HEK293T (cell line): ENCODE data around the gene PIP5K1C.

ENCODE experiments used
- CTCF ChIA-PET: fragments of 350-600 bp; formaldehyde crosslinking; extraction: SDS; loops from one replicate; lab custom pipeline; 2021; ENCODE audit warnings: antibody characterized with exemption, inconsistent platforms; lab: Yijun Ruan, JAX
- POLR2A ChIA-PET: fragments of 350-600 bp; formaldehyde crosslinking; extraction: SDS; loops from one replicate; lab custom pipeline; 2020; ENCODE audit warnings: antibody characterized with exemption, inconsistent platforms; lab: Yijun Ruan, JAX
- DNase-seq: peaks from one replicate; pipeline ENCODE4 v3.0.0; 2012; ENCODE audit warnings: mixed read lengths; ENCODE audit errors: extremely low spot score
- ARNT ChIP-seq: fragments of 450-650 bp; IDR thresholded peaks from 2 replicates; pipeline ENCODE4 v1.6.1; 2017; ENCODE audit warnings: mild to moderate bottlenecking
- BHLHE40 ChIP-seq: fragments of 450-650 bp; IDR thresholded peaks from 2 replicates; pipeline ENCODE4 v1.6.1; 2016; ENCODE audit warnings: mild to moderate bottlenecking, moderate library complexity, borderline replicate concordance
- CTBP1 ChIP-seq: fragments of 450-650 bp; IDR thresholded peaks from 2 replicates; pipeline ENCODE4 v1.6.1; 2016; ENCODE audit warnings: borderline replicate concordance
- ELF4 ChIP-seq: fragments of 450-650 bp; IDR thresholded peaks from 2 replicates; pipeline ENCODE4 v1.6.1; 2017; ENCODE audit warnings: antibody characterized with exemption
- FOXA1 ChIP-seq: fragments of 450-650 bp; IDR thresholded peaks from 2 replicates; pipeline ENCODE4 v1.6.1; 2016; ENCODE audit warnings: mild to moderate bottlenecking
- FOXK2 ChIP-seq: fragments of 450-650 bp; IDR thresholded peaks from 2 replicates; pipeline ENCODE4 v1.6.1; 2016; ENCODE audit warnings: mild to moderate bottlenecking
- FOXM1 ChIP-seq: fragments of 450-650 bp; IDR thresholded peaks from 2 replicates; pipeline ENCODE4 v1.6.1; 2017; ENCODE audit warnings: mild to moderate bottlenecking, borderline replicate concordance
- HDGF ChIP-seq: fragments of 450-650 bp; IDR thresholded peaks from 2 replicates; pipeline ENCODE4 v1.6.1; 2017; ENCODE audit warnings: antibody characterized with exemption, borderline replicate concordance
- L3MBTL2 ChIP-seq: fragments of 450-650 bp; conservative IDR thresholded peaks from 2 replicates; pipeline ENCODE4 v1.6.1; 2016; ENCODE audit warnings: mild to moderate bottlenecking
- LEF1 ChIP-seq: fragments of 450-650 bp; IDR thresholded peaks from 2 replicates; pipeline ENCODE4 v1.6.1; 2017; ENCODE audit warnings: mild to moderate bottlenecking, borderline replicate concordance
- NFRKB ChIP-seq: fragments of 450-650 bp; IDR thresholded peaks from 2 replicates; pipeline ENCODE4 v1.6.1; 2016; ENCODE audit warnings: mild to moderate bottlenecking, moderate library complexity
- SP1 ChIP-seq: fragments of 450-650 bp; IDR thresholded peaks from 2 replicates; pipeline ENCODE4 v1.6.1; 2017
- SUZ12 ChIP-seq: fragments of 450-650 bp; IDR thresholded peaks from 2 replicates; pipeline ENCODE4 v1.6.1; 2016; ENCODE audit warnings: mild to moderate bottlenecking
- TARDBP ChIP-seq: fragments of 450-650 bp; IDR thresholded peaks from 2 replicates; pipeline ENCODE4 v1.6.1; 2016
- ZNF384 ChIP-seq: fragments of 450-650 bp; IDR thresholded peaks from 2 replicates; pipeline ENCODE4 v1.6.1; 2016
- TF ChIP-seq, protein P1 (sequence below): fragments of 450-650 bp; IDR thresholded peaks from 2 replicates; pipeline ENCODE4 v1.6.1; 2016

The PIP5K1C gene

DNA sequence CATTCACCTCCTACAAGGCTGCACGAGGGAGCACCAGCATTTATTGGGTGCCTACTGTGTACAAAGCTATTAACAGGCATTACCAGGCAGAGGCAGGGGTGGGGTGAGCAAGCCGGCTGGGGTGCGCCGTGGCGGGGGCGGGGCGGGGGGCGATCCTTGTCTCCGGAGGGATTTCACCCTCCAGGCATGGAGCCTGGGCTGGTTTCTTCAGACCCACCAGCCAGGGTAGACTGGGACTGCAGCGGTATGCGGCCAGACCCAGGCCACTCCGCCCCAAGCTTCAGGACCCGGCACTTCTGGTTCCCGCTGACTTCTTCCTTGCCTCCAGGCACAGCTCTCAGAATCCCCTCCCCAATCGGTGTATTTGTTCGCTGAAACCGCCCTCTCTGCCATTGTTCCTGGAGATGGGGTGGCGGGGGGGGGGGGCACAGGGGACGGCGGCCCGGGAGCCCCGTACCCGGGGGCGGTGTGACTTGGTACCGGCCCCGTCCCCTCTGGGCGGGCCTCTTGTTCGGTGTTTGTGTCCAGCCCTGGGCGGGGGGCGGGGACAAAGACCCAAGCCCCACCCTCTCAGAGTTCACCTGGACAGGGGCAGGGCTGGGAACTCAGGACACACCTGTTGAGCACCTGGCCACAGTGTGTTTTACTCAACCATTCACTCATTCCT lies 22.3 kb upstream of the PIP5K1C start:
- CTCF ChIA-PET: interaction anchor here (0.6 kb wide), 1 partner anchor 41 kb away, joined by 3 read pairs; no protein-coding TSS in a partner anchor
- DNase-seq: no peak
- TF ChIP-seq LEF1: no peak
- no peak for TF ChIP-seq FOXM1
- no peak for TF ChIP-seq TARDBP
- TF ChIP-seq BHLHE40: no peak
- no peak for TF ChIP-seq CTBP1
- no peak for TF ChIP-seq HDGF
- no peak for TF ChIP-seq ZNF384
- no peak for TF ChIP-seq ARNT
- TF ChIP-seq SUZ12: no peak
- no peak for TF ChIP-seq L3MBTL2
- TF ChIP-seq ELF4: no peak
- TF ChIP-seq, protein P1, sequence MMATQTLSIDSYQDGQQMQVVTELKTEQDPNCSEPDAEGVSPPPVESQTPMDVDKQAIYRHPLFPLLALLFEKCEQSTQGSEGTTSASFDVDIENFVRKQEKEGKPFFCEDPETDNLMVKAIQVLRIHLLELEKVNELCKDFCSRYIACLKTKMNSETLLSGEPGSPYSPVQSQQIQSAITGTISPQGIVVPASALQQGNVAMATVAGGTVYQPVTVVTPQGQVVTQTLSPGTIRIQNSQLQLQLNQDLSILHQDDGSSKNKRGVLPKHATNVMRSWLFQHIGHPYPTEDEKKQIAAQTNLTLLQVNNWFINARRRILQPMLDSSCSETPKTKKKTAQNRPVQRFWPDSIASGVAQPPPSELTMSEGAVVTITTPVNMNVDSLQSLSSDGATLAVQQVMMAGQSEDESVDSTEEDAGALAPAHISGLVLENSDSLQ: no peak
- TF ChIP-seq FOXA1: no peak
- POLR2A ChIA-PET: interaction anchor here (1.9 kb wide), 1 partner anchor 40 kb away, joined by 10 read pairs; the partner anchor contains the start of genes APBA3 and MRPL54

DNA sequence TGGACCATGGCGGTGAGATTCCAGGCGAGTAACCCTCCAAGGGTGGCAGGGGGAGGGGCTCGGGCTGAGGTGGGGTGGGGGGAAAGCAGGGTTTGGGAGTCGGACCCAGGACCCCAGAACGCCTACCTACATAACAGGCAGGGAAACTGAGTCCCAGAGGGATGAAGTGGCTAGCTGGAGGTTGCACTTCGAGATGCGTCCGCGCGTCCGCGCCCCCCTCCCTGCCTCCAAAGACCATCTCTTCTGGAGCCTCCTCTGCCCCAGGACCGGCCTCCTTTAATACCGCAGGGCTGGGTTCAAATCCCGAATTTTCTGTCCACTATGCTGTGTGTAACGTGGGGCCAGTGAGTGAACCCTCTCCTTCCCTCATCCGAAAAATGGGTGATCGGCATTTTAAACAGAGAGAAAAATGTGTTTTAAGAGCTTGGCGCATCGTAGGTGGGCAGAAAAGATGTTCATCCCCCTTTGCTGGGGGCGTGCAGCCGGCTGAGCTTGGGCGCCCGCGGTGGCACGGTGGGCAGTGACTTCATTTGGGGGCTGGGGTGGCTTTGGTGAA lies 21.7 kb upstream of the PIP5K1C start:
- DNase-seq: no peak
- CTCF ChIA-PET: interaction anchor here (0.6 kb wide), 1 partner anchor 42 kb away, joined by 3 read pairs; no protein-coding TSS in a partner anchor
- POLR2A ChIA-PET: interaction anchor here (1.9 kb wide), 1 partner anchor 40 kb away, joined by 10 read pairs; the partner anchor contains the start of genes APBA3 and MRPL54
- no peak for TF ChIP-seq CTBP1

DNA sequence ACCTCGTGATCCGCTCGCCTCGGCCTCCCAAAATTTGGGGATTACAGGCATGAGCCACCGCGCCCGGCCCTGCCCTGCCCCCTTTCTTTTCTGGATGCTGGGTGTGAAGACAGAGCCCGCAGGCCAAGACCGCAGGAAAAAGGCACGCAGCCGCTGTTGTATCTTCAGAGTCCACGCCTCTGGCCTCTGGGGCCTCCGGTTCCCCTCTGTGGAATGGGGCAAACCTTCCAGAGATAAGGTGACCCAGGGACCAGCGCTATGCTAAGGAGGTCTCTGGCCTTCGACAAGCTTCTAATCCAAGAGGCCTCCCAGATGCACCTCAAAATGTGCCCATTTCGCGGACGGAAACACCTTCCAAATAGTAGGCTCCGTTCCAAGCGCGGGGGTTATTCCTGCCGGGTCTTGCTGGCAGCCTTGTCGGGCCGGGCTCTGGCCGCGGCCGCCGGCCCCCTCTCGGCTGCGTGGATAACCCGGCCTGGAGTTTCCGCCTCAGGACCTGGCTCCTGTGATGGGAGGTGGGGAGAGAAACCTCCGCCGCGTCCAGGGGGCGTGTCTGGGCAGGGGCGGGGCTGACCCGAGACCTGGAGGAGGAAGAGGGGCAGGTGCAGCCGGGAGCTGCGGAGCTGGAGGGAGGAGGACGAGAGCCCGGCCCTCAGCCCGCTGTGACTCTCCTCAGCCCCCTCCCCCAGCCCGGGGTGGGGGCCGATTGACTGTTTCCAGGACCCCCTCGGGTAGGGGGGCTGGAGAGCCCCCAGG lies 21.0 kb upstream of the PIP5K1C start:
- CTCF ChIA-PET: no interaction called here
- POLR2A ChIA-PET: interaction anchor here (1.9 kb wide), 1 partner anchor 41 kb away, joined by 10 read pairs; the partner anchor contains the start of genes APBA3 and MRPL54
- DNase-seq: peak; percentile 94
- TF ChIP-seq FOXM1: peak; percentile 99
- peak; percentile 57; the same call in 1 of the 2 replicates for TF ChIP-seq ARNT
- TF ChIP-seq ZNF384: no peak

DNA sequence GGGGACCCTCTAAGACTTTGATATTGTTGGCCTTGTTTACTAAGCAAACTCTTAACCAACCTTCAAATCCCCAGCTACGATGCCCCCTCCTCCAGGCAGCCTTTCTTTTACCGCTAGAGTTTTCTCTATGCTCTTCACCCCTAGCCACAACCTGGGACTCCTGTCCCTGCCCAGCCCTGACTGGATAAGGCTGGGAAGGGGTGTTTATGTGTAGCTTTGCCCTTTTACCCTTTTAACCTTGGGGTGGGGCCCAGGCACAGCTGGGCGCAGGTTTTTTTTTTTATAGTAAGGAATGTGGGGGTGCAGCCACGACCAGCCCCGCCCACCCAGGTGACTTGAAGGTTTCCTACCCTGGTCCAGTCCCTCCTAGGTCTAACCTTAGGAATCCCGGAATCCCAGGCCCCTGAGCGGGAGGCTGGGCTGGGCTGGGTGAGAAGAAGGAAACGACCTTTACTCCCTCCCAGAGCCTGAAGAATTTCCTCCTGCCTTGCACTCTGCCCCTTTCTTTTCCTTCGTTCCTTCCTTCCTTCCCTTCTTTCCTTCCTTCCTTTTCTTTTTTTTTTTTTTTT lies 20.2 kb upstream of the PIP5K1C start:
- POLR2A ChIA-PET: no interaction called here
- no peak for DNase-seq
- CTCF ChIA-PET: interaction anchor here (0.9 kb wide), 1 partner anchor 28 kb away, joined by 3 read pairs; no protein-coding TSS in a partner anchor
- TF ChIP-seq NFRKB: no peak
- no peak for TF ChIP-seq SUZ12
- no peak for TF ChIP-seq BHLHE40

DNA sequence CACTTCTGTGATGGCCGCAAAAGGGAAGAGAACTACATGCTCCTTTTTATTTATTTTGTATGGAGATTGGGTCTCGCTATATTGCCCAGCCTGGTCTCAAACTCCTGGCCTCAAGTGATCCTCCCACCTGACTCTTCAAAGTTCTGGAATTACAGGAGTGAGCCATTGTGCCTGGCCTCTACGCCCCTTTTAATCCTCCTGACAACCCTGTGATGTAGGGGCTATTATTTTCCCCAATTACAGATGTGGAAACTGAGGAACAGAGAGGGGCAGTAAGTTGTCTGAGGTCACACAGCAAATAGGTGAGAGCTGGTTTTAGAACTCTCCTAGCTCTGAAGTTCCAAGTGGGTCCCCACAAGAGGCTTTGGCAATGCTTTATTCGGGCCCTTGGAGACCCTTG lies 19.6 kb upstream of the PIP5K1C start:
- ChIA-PET POLR2A (no interaction called here), CTCF (interaction anchor here (0.9 kb wide), 1 partner anchor 27 kb away, joined by 3 read pairs; no protein-coding TSS in a partner anchor)
- TF ChIP-seq TARDBP (no peak), SUZ12 (no peak), FOXK2 (no peak), ARNT (no peak), ZNF384 (no peak), FOXM1 (no peak), SP1 (no peak), L3MBTL2 (no peak), ELF4 (no peak), CTBP1 (no peak), LEF1 (no peak), HDGF (no peak), NFRKB (no peak), FOXA1 (no peak), BHLHE40 (no peak)
- TF ChIP-seq, protein P1: no peak
- DNase-seq: no peak

DNA sequence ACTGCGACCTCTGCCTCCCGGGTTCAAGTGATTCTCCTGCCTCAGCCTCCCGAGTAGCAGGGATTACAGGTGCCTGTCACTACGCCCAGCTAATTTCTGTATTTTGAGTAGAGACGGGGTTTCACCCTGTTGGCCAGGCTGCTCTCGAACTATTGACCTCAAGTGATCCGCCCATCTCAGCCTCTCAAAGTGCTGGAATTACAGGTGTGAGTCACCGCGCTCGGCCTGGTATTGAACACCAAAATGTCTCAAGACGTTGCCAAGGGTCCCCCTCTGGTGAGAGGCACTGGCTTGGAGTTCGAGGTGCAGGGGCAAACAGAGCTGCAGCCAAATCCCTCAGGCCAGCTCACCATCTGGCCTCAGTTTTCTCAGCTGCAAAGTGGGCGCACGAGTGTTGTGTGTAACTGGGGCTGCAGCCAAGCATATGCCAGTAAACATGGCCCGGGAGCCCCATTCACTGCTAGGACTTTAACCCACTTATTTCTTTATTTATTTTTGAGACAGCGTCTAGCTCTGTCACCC lies 15.9 kb upstream of the PIP5K1C start:
- no peak for TF ChIP-seq SUZ12
- no peak for TF ChIP-seq BHLHE40
- no peak for TF ChIP-seq SP1
- no peak for TF ChIP-seq ELF4
- TF ChIP-seq HDGF: no peak
- no peak for TF ChIP-seq ARNT
- DNase-seq: no peak
- ChIA-PET POLR2A (interaction anchor here (1.5 kb wide), 1 partner anchor 47 kb away, joined by 3 read pairs; the partner anchor contains the start of gene MRPL54), CTCF (no interaction called here)
